Ramos (cell line): Measurements from ENCODE around the gene CAV3.

Experiments
- in situ Hi-C: fragments of 300-500 bp; cut with MboI; formaldehyde crosslinking; loops from one replicate; pipeline ENCODE4 v1.14.3; 2022; ENCODE audit warnings: low sequenced_read_pairs; ENCODE audit not compliant: unreplicated experiment

The CAV3 gene

GRCh38 chr3:8780279-8780678 lies 46.7 kb downstream of the CAV3 start:
- in situ Hi-C loops: no loop called here

GRCh38 chr3:8784676-8785435 lies 51.3 kb downstream of the CAV3 start:
- in situ Hi-C loops: no loop called here

- in situ Hi-C loops: no loop called here
Measured at GRCh38 chr3:8790529-8790928, 56.9 kb downstream of the CAV3 start.

- in situ Hi-C loops: no loop called here
Measured at GRCh38 chr3:8793242-8793641, 59.6 kb downstream of the CAV3 start.

GRCh38 chr3:8794247-8794646 lies 60.6 kb downstream of the CAV3 start:
- in situ Hi-C loops: no loop called here
